ENCODE measurements around the gene CFAP20. TPM values are rescaled to one million over a fixed set of nuclear protein-coding genes. Genes with fewer than 3 reads are reported as not detected.
A peak's percentile ranks its signal among the peaks of the same experiment; 100 is the strongest.

Gene CFAP20
- total and polyA plus RNA-seq, 2 of the 13 experiments (the other 11 are each of a cell fraction or from before 2014, with no cell fraction given), result 73.1 to 87.4 TPM

DNA sequence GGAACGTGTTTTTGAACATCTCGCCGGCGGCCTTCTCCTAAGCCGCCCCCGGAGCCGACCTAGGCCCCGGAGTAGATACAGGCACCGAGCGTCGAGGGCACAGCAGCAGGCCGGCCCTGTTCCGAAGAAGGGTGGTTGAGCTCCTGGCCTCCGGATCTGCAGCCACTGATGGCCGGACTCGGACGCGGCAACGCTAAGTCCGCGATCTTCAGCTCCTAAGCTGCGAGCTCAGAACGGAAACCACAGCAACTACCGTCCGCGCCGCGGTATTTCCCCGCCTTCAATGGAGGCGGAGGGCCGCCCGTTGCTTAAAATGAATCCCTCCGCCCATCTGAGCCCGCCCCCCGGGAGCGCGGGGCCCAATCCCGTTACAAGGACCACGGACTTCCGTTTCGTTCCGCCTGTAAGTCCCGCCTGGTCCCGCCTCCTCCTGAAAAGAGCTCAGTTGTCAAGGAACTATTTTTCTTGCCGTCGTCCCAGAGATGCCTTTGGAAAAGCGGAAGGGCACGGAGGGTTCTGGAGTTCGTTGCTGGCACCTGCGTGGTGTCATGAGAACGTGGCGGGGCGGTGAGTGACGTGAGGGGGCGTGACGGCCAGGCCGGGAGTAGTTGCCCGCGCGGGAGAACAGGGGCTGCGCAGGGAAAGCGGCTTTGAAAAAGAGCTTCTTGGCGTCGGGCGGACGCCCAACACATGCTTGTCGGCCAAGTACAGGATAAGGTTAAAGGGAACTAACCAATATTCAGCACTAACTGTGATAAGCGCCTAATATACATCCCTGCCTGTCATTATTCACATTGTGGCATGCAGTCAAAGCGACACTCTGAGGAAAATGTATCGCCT lies at the start of gene CFAP20 (continued):
- TF ChIP-seq ZNF792 (CRISPR knock-in tag; IDR thresholded peaks at IDR 0.05), result peak; percentile 79; the same call in 1 of the 2 replicates
- TF ChIP-seq GATAD1 (CRISPR knock-in tag; IDR thresholded peaks at IDR 0.05), result peak; percentile 90
- peak; percentile 99 for TF ChIP-seq HNRNPLL (IDR thresholded peaks at IDR 0.05; ENCODE audit: low read depth, low read length, poor library complexity, severe bottlenecking)
- peak; percentile 77 for TF ChIP-seq MXD3 (CRISPR knock-in tag; IDR thresholded peaks at IDR 0.05)
- TF ChIP-seq NR1H2 (CRISPR knock-in tag; IDR thresholded peaks at IDR 0.05; ENCODE audit: borderline replicate concordance, low read depth), result no peak; the same call in 1 of the 2 replicates
- peak; percentile 83 for TF ChIP-seq REL (CRISPR knock-in tag; conservative IDR thresholded peaks at IDR 0.05)
- TF ChIP-seq HNRNPUL1 (IDR thresholded peaks at IDR 0.05; ENCODE audit: low read depth, low read length), result no peak; the same call in 1 of the 2 replicates
- TF ChIP-seq, protein P1, sequence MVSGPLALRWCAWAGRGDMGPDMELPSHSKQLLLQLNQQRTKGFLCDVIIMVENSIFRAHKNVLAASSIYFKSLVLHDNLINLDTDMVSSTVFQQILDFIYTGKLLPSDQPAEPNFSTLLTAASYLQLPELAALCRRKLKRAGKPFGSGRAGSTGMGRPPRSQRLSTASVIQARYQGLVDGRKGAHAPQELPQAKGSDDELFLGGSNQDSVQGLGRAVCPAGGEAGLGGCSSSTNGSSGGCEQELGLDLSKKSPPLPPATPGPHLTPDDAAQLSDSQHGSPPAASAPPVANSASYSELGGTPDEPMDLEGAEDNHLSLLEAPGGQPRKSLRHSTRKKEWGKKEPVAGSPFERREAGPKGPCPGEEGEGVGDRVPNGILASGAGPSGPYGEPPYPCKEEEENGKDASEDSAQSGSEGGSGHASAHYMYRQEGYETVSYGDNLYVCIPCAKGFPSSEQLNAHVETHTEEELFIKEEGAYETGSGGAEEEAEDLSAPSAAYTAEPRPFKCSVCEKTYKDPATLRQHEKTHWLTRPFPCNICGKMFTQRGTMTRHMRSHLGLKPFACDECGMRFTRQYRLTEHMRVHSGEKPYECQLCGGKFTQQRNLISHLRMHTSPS (CRISPR knock-in tag; IDR thresholded peaks at IDR 0.05; ENCODE audit: low read depth), result peak; percentile 66
- peak; percentile 96 for TF ChIP-seq POLR2G (IDR thresholded peaks at IDR 0.05; ENCODE audit: low read depth, low read length)
- TF ChIP-seq, protein P2, sequence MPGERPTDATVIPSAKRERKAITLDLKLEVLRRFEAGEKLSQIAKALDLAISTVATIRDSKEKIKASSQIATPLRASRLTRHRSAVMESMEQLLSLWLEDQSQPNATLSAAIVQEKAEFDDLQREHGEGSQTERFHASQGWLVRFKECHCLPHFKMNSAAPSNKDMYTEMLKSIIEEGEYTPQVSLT (CRISPR knock-in tag; IDR thresholded peaks at IDR 0.05; ENCODE audit: borderline replicate concordance, low read depth), result no peak; the same call in 1 of the 2 replicates
- 0 out of 2 replicates have a peak, but pooled peaks have one; percentile 72 for TF ChIP-seq SIX1 (CRISPR knock-in tag; IDR thresholded peaks at IDR 0.05; ENCODE audit: borderline replicate concordance)
- TF ChIP-seq DZIP1 (CRISPR knock-in tag; IDR thresholded peaks at IDR 0.05), result peak; percentile 98
- TF ChIP-seq ZNF556 (CRISPR knock-in tag; IDR thresholded peaks at IDR 0.05; ENCODE audit: borderline replicate concordance), result peak; percentile 97
- TF ChIP-seq ZNF781 (CRISPR knock-in tag; IDR thresholded peaks at IDR 0.05; ENCODE audit: borderline replicate concordance, not compliant biosample characterization), result peak; percentile 97
- TF ChIP-seq ZBTB14 (CRISPR knock-in tag; IDR thresholded peaks at IDR 0.05), result no peak
- TF ChIP-seq, protein P3, sequence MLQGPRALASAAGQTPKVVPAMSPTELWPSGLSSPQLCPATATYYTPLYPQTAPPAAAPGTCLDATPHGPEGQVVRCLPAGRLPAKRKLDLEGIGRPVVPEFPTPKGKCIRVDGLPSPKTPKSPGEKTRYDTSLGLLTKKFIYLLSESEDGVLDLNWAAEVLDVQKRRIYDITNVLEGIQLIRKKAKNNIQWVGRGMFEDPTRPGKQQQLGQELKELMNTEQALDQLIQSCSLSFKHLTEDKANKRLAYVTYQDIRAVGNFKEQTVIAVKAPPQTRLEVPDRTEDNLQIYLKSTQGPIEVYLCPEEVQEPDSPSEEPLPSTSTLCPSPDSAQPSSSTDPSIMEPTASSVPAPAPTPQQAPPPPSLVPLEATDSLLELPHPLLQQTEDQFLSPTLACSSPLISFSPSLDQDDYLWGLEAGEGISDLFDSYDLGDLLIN (CRISPR knock-in tag; IDR thresholded peaks at IDR 0.05; ENCODE audit: borderline replicate concordance), result peak; percentile 86; the same call in 1 of the 2 replicates
- TF ChIP-seq ZNF615 (CRISPR knock-in tag; IDR thresholded peaks at IDR 0.05; ENCODE audit: borderline replicate concordance), result peak; percentile 84; the same call in 1 of the 2 replicates
- peak; percentile 90; the same call in 1 of the 2 replicates for TF ChIP-seq ZNF225 (CRISPR knock-in tag; IDR thresholded peaks at IDR 0.05)
- TF ChIP-seq KLF16 (CRISPR knock-in tag; IDR thresholded peaks at IDR 0.05), result peak in 1 of 2 experiments; percentile 99; a peak in 2 of 4 replicates

Data from HepG2 (cell line).